GM18519 (cell line): ENCODE data around the gene KRT5.
"Not testable (repeated sequence)": the region's sequence is repeated elsewhere in the genome, so short reads cannot be mapped to it uniquely, and the experiment has no call there.

Experiments
- ATAC-seq: cut with Tn5 transposase; IDR thresholded peaks from one replicate; pipeline ENCODE4 v1.9.1; 2021; ENCODE audit warnings: mild to moderate bottlenecking, moderate library complexity; ENCODE audit not compliant: unreplicated experiment, low FRiP score

Gene KRT5

DNA sequence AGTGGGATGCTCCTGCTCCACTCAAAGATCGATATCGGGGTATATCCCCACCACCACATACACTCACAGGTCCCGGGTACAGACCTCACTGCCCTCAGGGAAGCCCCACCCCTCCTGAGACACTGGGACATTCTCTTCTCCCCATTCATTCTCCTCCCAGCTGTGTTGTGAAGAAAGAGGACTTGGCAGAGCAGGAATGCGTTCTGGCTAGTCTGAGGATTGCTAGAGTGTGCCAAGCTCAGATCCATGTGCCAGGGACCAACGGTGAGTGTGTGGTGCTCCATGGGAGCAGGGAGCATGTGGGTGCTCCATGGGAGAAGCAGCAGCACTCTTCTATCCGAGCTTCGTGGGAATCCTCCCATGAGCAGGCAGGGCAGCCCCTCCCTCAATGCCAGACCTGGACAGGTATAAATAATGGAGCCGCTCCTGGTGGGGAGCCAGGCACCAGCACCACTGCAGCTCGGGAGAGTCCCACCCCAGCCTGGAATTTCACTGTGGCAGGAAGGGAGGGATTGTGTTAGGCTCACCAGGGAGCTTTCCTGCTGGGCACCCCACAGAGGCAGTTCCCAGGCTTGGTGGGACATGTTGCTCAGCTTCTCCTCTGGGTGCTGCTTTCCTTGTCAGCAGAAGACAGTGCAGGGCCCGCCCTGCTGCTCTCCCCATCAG lies 2.3 kb upstream of the KRT5 start:
- no peak for ATAC-seq

GRCh38 chr12:52521568-52522266 lies 1.5 kb upstream of the KRT5 start:
- ATAC-seq, result no peak

DNA sequence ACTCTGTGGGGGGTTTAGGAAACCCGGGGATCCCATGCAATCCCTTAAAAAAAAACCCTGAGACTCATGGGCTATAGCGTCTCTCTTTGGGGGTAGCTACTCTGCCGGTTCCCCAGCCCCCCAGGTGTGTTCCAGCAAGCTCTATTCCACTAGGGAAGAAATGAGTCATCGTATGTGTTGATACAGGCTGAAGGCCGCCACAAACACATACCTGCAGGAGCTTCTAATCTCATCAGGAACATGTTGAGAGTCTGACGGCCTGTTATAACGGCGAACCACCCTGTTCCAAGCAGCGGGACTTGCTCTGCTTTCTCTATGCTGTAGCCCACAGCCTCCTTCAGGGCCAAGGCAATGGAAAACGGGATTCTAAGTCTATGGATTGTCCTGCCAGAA lies 977 bp upstream of the KRT5 start:
- ATAC-seq, result no peak

DNA sequence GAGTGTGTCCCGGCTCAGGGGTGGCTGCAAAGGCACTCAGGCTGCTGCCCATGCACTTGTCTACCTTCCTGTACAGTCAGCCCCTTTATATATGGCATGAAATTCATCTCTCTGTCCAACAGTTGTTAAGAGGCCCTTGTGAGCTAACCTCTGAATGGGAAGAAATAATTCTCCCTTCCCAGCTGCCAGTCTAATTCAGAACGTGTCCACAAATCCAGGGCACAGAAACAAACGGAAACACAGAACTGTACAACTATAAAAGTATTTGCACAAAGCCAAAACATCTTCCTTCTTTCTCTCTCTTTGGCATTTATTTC lies 849 bp downstream of the KRT5 start:
- no peak for ATAC-seq

DNA sequence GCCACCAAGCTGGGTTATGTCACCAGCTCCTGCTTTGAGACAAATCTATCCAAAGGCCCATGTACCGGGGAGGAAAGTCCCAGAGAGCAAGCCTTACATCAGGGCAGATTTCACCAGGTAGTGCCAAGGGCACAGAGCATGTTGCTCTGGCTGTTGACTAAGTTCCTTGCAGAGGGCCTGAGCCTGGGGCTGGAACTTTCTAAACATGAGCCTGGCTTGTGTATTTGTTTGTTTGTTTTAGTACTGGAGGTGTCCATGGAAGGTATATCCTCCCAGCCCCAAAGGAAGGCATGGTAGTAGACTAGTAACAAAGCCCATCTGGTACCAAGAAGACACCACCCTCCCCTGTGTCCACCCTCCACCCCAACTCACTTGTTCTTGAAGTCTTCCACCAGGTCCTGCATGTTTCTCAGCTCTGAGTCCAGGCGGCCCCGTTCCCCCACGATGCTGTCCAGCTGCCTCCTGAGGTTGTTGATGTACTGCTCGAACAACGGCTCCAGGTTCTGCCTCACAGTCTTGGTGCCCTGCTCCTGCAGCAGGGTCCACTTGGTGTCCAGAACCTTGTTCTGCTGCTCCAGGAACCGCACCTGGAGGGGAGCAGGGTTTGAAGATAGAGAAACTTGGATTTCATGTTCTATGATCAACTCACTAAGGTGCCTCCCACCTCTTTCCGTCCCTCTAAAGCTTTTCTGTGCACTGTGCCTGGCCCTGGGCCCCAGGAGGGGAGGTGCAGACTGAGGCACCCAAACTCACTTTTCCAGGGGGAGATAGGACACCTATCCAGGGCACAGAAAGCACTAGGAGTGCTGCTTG lies 1.4 kb downstream of the KRT5 start:
- no peak for ATAC-seq

DNA sequence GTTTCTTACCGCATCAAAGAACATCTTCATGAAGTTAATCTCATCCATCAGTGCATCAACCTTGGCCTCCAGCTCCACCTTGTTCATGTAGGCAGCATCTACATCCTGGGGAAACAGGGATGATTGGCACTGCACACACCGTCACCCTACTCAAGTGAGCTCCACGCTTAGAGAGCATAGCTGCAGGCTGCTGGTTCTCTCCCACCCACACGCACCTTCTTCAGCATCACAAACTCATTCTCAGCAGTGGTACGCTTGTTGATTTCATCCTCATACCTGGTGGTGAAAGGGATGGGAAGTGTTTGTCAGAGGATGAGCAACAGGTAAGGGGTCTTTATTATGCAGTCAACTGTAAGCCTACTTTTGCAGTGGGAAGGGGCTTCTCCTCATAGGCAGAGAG lies 2.3 kb downstream of the KRT5 start:
- ATAC-seq, result no peak

DNA sequence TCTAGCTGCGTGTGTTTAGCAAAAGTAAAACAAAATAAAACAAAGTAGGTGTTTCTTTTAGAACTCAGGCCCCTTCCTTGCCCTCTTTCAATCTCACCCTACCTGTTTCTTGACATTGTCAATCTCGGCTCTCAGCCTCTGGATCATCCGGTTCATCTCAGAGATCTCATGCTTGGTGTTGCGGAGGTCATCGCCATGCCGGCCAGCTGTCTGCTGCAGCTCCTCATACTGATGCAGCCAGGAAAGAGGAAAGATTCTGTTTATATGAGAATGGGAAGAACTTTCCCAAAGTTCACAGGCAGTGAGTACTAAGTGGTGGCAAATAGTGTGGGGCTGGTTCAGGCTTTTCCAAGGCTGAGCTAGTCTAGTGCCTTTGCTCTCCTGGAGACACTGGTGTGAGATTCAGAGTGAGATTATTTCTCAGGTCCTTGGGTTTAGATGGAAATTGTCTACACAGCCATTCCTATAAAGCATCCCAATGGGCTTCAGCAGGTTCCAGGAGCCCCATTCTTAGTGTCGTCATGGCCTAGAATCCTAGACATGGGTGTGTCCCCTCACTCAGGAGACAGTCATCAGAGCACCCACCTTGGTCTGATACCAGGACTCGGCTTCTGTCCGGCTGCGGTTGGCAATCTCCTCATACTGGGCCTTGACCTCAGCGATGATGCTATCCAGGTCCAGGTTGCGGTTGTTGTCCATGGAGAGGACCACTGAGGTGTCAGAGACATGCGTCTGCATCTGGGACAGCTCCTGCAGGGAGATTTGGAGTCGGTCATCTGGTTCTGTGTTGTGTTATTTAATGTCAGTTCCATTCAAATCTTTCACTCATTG lies 3.0 kb downstream of the KRT5 start:
- no peak for ATAC-seq

DNA sequence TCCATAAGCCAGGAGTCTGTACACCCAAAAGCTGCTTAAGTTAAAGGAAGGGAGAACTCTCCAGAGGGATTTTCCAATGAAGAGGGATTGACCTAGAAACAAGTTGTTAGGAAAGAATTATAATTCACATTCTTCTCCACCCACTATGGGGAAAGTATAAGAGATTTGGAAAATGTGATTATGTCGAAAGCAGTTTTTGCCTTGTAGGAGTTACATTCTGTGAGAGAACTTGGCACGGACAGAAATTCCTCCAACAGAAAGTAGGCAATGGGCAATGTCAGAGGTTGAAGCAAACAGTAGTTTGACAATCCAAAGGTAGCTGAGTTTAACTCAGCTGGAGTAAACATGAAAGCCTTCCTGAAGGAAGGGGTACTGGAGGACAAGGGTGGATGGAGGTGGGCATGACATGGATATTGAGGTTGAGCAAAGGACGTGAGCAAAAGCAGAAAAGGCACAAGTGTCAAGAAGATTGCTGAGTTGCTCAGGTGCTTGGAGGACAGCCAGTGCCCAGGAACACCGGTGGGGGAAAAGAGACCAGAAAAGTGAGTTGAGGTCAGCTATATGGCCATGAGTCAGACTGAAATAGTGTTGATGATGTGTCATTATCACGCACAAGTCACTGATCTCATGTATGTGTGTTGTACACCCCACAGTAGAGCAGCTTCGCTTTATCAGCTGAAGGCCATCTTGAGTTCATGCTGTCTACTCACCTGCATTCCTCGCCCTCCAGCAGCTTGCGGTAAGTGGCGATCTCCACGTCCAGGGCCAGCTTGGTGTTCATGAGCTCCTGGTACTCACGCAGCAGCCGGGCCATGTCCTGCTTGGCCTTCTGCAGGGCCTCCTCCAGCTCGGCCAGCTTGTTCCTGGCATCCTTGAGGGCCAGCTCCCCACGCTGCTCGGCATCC lies 4.0 kb downstream of the KRT5 start:
- no peak for ATAC-seq

- no peak for ATAC-seq
Observed at GRCh38 chr12:52515319-52515646, 4.9 kb downstream of the KRT5 start.

DNA sequence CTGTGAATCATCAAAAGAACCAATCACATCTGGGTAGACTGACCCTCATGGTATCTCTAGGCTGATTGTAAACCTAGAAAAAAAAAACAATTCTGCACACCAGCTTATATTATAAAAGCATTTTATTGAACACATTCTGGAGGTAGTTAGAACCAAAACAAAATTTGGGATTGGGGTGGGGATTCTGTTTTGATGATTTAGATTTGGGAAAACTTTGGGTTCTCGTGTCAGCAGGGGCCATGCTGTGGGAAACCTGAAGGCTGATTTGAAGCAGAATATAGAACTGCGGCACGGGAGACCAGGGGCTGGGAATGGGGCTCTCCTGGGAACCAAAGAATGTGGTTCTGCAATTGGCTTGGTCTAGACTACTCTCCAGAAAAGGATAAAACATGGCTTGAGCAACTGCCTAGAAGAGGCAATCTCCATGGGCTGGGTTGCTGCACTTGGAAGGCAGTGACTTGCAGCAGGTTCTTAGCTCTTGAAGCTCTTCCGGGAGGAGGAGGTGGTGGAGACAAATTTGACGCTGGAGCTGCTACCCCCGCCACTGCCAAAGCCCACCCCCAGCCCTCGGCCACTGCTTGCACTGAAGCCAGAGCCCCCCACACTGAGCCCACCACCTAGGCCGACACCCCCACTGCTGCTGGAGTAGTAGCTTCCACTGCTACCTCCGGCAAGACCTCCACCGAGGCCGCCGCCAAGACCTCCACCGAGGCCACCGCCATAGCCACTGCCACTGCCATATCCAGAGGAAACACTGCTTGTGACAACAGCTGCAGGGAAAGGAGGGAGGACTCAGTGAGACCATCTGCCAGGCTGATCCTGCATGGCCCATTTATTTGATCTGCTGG lies 5.5 kb downstream of the KRT5 start:
- ATAC-seq, result no peak

DNA sequence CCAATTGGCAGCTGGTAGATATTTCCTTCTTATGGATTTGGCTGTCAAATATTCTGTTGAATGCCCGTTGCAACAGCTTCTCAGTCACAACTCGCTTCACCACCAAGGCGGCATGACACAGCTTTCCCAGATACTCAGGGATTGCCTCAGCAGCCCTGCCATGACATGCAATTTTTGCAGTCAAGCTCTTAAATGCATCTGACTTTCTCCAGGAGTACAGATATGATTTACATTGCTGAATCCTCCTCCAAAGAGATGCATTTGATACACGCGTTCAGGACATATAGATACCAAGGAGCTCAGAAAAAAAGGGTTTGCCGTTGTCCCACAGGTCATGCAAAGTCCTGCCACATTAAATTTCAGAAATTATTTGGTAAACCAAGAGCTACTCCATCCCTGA lies 6.5 kb downstream of the KRT5 start:
- no peak for ATAC-seq

DNA sequence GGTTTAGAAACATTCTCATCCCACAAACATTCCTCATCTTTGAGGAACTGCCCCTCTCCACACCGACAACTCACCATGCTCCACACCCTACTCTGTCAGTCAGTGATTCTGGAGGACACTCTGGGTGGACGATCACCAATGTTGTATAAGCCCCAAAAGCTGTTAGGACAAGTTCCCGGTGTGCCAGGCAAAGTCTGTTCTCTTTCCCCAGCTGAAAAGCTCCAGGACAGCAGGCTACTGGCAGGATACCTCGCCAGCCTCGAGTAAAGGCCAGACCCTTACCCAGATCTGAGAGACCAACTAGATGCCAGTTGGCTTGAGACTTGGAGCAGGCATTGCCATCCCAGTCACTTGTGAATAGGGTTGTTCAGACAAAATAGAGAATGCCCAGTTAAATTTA lies 12.0 kb downstream of the KRT5 start:
- ATAC-seq, result no peak

DNA sequence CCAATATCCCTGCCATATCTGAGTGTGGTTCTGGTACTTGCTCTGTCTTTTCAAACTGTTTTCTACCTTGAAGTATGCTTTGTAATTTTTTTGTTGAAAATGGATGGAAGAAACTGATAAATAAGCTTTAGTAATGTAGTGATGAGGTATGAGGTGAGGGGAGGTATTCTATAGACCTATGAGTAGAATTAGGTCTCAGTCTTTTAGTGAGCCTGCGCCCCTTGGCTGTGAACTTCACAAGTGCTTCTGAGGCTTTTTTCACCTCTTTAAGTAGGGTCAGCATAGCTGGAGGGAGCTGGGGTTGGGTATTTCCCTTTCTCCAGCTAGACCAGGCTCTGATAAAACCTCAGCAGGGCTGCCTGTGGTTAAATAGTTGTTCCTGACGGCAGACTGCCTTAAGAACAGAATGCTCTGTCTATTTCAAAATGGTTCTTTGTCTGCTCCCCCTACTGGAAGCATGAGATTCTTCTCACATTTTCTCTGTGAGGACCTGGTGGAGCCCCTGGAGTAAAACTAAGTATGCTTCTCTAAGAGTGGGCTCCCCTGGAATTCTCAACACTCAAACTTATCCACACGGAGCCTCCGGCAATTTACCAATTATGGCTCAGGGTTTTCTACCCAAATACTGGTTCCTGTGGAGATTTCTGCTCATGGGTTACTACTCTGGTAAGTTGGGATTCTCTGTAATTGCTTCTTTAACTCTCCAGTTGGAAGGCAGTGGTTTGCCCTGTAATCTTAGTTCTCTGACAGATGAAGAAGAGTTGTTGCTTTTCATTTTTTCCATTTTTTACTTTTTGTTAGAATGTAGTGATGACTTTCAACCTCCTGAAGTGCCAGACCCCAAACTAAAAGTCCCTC lies 13.1 kb downstream of the KRT5 start:
- no peak for ATAC-seq

- ATAC-seq, result no peak
Observed at GRCh38 chr12:52502877-52503276, 17.3 kb downstream of the KRT5 start.

DNA sequence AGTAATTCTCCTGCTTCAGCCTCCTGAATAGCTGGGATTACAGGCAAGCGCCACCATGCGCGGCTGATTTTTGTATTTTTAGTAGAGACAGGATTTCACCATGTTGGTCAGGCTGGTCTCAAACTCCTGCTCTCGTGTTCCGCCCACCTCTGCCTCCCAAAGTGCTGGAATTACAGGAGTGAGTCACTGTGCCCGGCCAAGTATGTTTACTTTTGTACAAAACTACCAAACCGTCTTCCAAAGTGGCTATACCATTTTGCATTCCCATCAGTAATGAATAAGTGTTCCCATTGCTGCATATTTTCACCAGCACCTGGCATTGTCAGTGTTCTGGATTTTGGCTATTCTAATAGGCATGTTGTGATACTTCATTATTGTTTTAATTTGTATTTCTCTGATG lies 18.7 kb downstream of the KRT5 start:
- no peak for ATAC-seq

- not testable (repeated sequence) for ATAC-seq
Observed at GRCh38 chr12:52500574-52500973, 19.6 kb downstream of the KRT5 start.

DNA sequence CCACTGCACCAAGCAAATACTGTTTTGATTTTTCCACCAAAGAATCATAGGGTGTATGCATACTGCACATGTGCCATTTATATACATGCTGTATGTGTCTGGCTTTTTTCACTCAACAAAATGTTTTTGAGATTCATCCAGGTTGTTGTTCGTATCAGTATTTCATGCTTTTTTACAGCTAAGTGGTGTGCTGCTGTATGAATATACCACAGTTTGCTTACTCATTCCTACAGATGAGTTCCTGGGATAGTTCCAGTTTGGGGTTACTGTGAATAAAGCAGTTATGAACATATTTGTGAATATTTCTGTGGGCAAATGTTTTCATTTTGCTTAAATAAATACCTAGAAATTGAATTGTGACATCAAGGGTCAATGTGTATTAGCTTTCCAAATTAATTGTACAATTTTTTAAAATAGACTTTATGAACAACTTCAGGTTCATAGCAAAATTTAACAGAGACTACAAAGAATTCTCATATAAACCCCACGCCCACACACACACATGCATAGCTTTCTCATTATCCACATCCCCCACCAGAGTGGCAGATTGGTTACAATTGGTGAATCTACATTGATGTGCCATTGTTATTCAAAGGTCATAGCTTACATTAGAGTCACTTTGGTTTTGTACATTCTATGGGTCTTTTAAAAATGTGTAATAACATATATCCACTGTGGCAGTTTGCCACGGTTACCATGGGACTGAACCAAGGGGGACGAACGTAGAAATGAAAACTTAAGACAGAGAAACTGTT lies 20.2 kb downstream of the KRT5 start:
- ATAC-seq, result no peak

- no peak for ATAC-seq
Observed at GRCh38 chr12:52498946-52499345, 21.2 kb downstream of the KRT5 start.
